ENCODE results near the gene GFOD1.

GFOD1 gene, protein sequence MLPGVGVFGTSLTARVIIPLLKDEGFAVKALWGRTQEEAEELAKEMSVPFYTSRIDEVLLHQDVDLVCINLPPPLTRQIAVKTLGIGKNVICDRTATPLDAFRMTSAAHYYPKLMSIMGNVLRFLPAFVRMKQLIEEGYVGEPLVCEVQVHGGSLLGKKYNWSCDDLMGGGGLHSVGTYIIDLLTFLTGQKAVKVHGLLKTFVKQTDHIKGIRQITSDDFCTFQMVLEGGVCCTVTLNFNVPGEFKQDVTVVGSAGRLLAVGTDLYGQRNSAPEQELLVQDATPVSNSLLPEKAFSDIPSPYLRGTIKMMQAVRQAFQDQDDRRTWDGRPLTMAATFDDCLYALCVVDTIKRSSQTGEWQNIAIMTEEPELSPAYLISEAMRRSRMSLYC

GRCh38 chr6:13487122-13488014 is at the start of gene GFOD1:
Gene GFOD1 (minus strand): TSS chr6:13487600. CDS start chr6:13486890, 710 bp downstream.
- peak; percentile 41 for DNase-seq

- DNase-seq: no peak
Observed at GRCh38 chr6:13536796-13537526, 49.6 kb upstream of the GFOD1 start.

- no peak for DNase-seq
Observed at GRCh38 chr6:13535306-13535705, 47.9 kb upstream of the GFOD1 start.

GRCh38 chr6:13534536-13534935 is 47.1 kb upstream of the GFOD1 start:
- DNase-seq: no peak

GRCh38 chr6:13531956-13532355 is 44.6 kb upstream of the GFOD1 start:
- DNase-seq: no peak

GRCh38 chr6:13528777-13529343 is 41.5 kb upstream of the GFOD1 start:
- DNase-seq: no peak

DNA sequence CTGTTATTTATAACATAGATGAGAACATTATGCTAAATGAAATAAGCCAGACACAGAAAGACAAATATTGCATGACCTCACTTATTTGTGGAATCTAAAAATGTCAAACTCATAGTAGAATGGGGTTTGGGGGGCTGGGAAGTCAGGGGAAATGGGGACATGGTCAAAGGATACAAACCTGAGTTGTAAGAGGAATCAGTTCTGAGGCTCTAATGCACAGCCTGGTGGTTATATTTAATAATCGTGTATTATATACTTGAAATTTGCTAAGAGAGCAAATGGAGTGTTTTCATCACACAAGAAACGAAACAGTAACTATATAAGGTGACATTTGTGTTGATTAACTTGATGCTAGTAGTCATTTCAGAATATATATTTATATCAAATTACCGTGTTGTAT is 40.8 kb upstream of the GFOD1 start:
- DNase-seq: no peak

DNA sequence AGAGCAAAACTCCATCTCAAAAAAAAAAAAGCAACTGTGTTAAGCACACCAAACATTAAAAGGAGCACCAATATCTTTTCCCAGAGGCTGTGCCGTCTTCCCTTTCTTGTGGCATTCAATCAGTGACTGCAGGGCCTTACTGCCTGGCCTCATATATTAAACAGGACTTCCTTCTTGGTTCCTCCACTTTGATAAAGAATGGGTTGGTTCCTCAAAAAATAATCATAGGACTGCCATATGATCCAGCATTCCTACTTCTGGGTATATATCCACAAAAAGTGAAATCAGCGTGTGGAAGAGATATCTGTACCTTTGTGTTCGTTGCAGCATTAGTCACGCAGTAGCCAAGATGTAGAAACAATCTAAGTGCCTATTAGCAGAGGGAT is 40.3 kb upstream of the GFOD1 start:
- DNase-seq: no peak

- DNase-seq: peak; percentile 78
Observed at GRCh38 chr6:13526727-13527670, 39.6 kb upstream of the GFOD1 start.

- DNase-seq: no peak
Observed at GRCh38 chr6:13526357-13526726, 38.9 kb upstream of the GFOD1 start.

DNA sequence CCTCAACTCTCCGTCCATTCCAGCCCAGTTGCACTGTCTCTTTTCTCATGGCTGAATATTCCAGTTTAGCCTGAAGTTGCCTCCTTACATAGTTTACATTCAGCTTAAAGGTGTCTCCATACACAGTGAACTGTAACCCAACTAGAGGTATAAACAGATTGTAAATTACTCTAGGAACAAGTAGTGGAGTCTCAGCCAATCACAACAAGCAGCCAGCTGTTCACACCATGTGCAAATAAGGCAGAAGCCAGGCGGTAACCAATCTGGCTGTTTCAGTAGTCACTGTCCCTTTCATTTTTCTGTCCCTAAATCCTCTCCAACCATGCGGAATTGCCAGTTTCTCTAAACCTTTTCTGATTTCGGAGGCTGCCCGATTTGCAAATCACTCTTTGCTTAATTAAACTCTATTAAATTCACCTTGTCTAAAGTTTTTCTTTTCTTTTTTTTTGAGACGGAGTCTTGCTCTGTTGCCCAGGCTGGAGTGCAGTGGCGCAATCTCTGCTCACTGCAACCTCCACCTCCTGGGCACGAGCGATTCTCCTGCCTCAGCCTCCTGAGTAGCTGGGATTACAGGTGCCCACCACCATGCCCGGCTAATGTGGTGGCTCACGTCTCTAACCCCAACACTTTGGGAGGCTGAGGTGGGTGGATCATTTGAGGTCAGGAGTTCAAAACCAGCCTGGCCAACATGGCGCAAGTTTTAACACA is 37.6 kb upstream of the GFOD1 start:
- no peak for DNase-seq

DNA sequence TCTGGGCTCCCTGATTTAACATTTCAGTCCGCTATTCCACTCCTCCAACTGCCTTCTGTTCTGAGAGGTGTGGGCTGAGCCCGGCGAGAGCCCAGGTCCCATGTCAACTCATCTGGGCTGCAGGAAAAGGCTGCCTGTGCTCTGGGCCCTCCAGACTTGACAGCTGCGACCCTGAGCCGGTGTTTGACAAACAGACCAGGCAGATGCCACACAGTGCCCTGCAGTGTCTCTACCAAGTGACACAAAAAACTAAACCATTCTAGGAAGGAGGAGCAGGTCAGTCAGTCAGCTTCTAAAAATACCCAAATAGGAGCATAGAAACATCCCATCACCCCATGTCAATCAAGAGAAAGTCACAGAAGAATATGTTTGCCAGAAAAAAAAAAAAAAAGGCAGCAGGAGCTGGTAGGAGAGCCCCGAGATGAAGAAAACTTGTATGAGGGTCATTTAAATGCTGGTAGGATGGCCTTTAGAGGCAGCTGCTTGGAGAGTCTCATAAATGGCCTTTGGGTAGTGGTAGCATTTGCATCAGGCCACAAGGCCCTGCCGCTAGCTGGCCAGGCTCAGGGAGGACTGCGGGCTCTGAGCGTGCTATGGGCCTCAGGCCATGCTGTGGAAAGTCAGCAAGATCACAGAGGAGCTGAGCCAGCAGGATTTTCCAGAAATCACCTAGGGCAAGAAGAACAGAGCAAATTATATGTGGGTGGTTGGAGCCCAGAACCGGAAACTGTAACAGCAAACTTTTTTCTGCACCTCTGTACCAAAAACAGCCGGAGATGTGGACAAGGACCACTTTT is 36.6 kb upstream of the GFOD1 start:
- DNase-seq: no peak

DNA sequence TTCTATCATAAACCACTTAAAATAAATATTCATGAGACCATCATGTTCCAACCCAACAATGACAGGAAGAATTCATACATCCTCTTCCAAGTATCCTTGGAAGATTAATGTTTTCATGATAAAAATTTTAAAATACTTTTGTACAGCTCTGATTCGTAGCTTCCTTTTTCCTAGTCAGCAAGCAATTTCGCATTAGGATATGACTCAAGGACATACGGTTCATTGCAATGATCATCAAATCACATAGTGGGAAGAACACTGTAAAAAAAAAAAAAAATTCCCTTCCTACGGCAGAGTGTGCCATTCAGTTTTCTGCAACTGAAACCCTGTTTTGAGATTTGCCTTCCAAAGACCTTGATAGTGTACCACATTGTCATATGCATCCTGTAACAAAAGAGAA is 35.3 kb upstream of the GFOD1 start:
- no peak for DNase-seq

DNA sequence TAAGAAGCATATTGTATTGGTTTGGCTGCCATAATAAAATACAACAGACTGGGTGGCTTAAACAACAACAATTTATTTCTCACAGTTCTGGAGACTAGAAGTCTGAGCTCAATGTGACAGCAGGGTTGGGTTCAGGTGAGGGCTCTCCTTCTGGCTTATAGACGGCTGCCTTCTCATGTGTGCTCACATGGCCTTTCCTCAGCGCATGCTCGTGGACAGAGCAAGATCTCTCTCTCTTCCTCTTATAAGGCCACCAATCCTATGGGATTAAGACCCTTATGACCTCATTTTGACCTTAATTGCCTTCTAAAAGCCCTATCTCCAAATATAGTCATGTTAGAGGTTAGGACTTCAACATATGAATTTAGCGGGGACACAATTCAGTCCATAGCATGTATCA is 32.4 kb upstream of the GFOD1 start:
- DNase-seq: no peak

- no peak for DNase-seq
Observed at GRCh38 chr6:13517116-13517515, 29.7 kb upstream of the GFOD1 start.

DNA sequence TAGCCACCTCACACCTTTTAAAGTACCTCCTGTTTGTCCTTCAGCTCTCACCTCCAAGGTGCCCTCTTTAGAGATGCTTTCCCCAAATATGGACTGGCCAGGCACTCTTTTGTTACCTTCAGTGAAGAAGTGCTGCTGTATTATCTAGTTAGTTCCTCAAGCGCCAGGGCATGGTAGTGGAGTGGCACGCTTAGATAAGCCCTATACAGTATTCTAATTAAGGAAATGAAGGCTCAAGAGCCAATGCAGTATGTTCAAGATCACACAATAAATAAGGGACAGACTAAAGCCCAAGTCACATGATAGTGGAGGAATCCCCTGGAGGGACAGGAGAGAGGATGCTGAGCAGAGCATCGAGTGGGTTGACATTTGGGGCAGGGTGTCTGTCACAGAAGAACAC is 28.5 kb upstream of the GFOD1 start:
- DNase-seq: no peak

DNA sequence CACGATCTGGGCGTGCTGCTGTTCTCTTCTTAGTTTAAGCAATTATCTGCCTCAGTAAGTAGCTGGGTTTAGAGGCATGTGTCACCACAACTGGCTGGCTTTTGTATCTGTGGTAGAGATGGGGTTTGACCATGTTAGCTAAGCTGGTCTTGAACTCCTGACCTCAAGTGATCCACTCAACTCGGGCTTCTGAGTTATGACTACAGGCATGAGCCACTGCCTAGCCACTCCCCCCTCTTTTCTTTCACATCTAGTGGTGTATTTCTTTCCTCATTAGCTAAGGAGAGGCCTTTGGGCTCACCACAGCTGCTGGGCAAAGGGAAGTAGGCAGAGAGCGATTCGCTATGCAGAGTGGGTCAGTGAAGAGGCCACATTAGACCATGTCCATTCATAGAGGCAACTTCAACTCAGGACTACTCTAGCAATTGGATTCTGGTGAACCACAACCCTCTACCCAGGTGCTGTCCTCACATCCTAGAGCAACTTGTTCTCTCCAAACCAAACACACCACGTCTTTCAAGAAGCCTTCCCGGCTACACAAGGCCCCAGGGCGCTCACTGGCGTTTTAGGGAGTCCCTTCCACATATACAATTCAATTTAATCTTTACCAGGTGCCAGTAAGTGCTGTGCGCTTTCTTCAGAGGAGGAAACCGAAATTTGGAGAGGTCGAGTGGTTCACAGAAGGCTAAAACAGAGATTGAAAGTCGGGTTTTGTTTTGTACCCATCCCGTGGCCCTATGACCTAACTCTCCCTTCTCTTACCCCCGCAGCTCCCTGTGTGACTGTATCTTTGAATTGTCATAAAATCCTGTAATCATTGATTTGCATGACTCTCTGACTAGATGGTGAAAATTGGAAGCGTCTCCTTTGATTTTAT is 26.5 kb upstream of the GFOD1 start:
- DNase-seq: no peak

DNA sequence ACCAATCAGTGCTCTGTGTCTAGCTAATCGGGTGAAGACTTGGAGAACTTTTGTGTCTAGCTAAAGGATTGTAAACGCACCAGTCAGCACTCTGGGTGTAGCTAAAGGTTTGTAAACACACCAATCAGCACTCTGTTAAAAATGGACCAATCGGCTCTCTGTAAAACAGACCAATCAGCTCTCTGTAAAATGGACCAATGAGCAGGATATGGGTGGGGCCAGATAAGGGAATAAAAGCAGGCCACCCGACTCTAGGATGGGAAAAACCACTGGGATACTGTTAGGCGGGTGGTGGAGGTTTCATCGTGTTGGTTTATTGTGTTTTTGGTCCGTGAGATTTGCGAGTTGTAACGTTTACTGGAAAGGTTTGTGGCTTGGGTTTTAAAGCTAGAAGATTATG is 25.5 kb upstream of the GFOD1 start:
- no peak for DNase-seq

Data from NCI-H1436 treated with DMSO at 0.1 percent for 48 hours (cell line).